Measurements from ENCODE around the gene KLF4. TPM values are rescaled to one million over a fixed set of nuclear protein-coding genes. Genes with fewer than 3 reads are reported as not detected.

KLF4 gene
- total RNA-seq, 1 experiment from 2014 or later, result 19.9 TPM

- Mint-ChIP-seq H3K27me3 (ENCODE audit: unreplicated experiment) (no peaks in the 10 kb centered on the region), H3K27ac (ENCODE audit: unreplicated experiment) (no peak overlapping the region)
- BruUV-seq (replicated peaks), result no TSS peak
Observed at GRCh38 chr9:107455425-107456135, 34.0 kb downstream of the KLF4 start.

GRCh38 chr9:107453479-107453878, 36.1 kb downstream of the KLF4 start:
- BruUV-seq (replicated peaks), result no TSS peak
- no peaks in the 10 kb centered on the region for H3K9me3 Mint-ChIP-seq (ENCODE audit: low read depth, unreplicated experiment)
- no peaks in the 10 kb centered on the region for H3K4me1 Mint-ChIP-seq (ENCODE audit: low read depth, unreplicated experiment)
- no peak for TF ChIP-seq CTCF (IDR thresholded peaks at IDR 0.05; ENCODE audit: unreplicated experiment)
- H3K4me3 Mint-ChIP-seq (ENCODE audit: low read depth, unreplicated experiment), result no peak overlapping the region
- intact Hi-C loops (cut with micrococcal nuclease; ENCODE audit: unreplicated experiment), result no loop called here
- no peak overlapping the region for H3K27ac Mint-ChIP-seq (ENCODE audit: unreplicated experiment)
- H3K36me3 Mint-ChIP-seq (ENCODE audit: insufficient read depth, unreplicated experiment), result no peaks in the 10 kb centered on the region
- no peak for DNase-seq
- H3K27me3 Mint-ChIP-seq (ENCODE audit: unreplicated experiment), result no peaks in the 10 kb centered on the region
- CTCF ChIA-PET, result no interaction called here

More at GRCh38 chr9:107455425-107456135, 34.0 kb downstream of the KLF4 start:
- intact Hi-C loops (cut with micrococcal nuclease; ENCODE audit: unreplicated experiment), result no loop called here
- Mint-ChIP-seq H3K36me3 (ENCODE audit: insufficient read depth, unreplicated experiment) (no peaks in the 10 kb centered on the region), H3K4me3 (ENCODE audit: low read depth, unreplicated experiment) (no peak overlapping the region), H3K4me1 (ENCODE audit: low read depth, unreplicated experiment) (no peaks in the 10 kb centered on the region), H3K9me3 (ENCODE audit: low read depth, unreplicated experiment) (no peaks in the 10 kb centered on the region)
- no peak for TF ChIP-seq CTCF (IDR thresholded peaks at IDR 0.05; ENCODE audit: unreplicated experiment)
- CTCF ChIA-PET, result no interaction called here
- DNase-seq, result no peak

GRCh38 chr9:107447834-107448233, 41.7 kb downstream of the KLF4 start:
- Mint-ChIP-seq H3K9me3 (ENCODE audit: low read depth, unreplicated experiment) (no peaks in the 10 kb centered on the region), H3K4me1 (ENCODE audit: low read depth, unreplicated experiment) (no peaks in the 10 kb centered on the region), H3K4me3 (ENCODE audit: low read depth, unreplicated experiment) (no peak overlapping the region), H3K36me3 (ENCODE audit: insufficient read depth, unreplicated experiment) (no peaks in the 10 kb centered on the region), H3K27ac (ENCODE audit: unreplicated experiment) (no peak overlapping the region), H3K27me3 (ENCODE audit: unreplicated experiment) (no peaks in the 10 kb centered on the region)
- no peak for TF ChIP-seq CTCF (IDR thresholded peaks at IDR 0.05; ENCODE audit: unreplicated experiment)
- intact Hi-C loops (cut with micrococcal nuclease; ENCODE audit: unreplicated experiment), result no loop called here
- no TSS peak for BruUV-seq (replicated peaks)
- no peak for DNase-seq
- CTCF ChIA-PET, result no interaction called here

- BruUV-seq (replicated peaks), result no TSS peak
- CTCF ChIA-PET, result no interaction called here
- no peak for DNase-seq
- Mint-ChIP-seq H3K9me3 (ENCODE audit: low read depth, unreplicated experiment) (no peaks in the 10 kb centered on the region), H3K27me3 (ENCODE audit: unreplicated experiment) (no peaks in the 10 kb centered on the region), H3K4me1 (ENCODE audit: low read depth, unreplicated experiment) (no peaks in the 10 kb centered on the region), H3K4me3 (ENCODE audit: low read depth, unreplicated experiment) (no peak overlapping the region), H3K36me3 (ENCODE audit: insufficient read depth, unreplicated experiment) (no peaks in the 10 kb centered on the region), H3K27ac (ENCODE audit: unreplicated experiment) (no peak overlapping the region)
- no peak for TF ChIP-seq CTCF (IDR thresholded peaks at IDR 0.05; ENCODE audit: unreplicated experiment)
- intact Hi-C loops (cut with micrococcal nuclease; ENCODE audit: unreplicated experiment), result no loop called here
Observed at GRCh38 chr9:107447081-107447480, 42.5 kb downstream of the KLF4 start.

All from Calu3 (cell line).